SK-N-SH (cell line): ENCODE data around the gene ACAP2. TPM values are rescaled to one million over a fixed set of nuclear protein-coding genes. Genes with fewer than 3 reads are reported as not detected.
"Not testable (repeated sequence)": the region's sequence is repeated elsewhere in the genome, so short reads cannot be mapped to it uniquely, and the experiment has no call there.

Experiments used
- CTCF ChIA-PET: fragments of 300-600, 350-600 bp; formaldehyde crosslinking; extraction: SDS; loops from one replicate; lab custom pipeline; 2021; lab: Yijun Ruan, JAX
- POLR2A ChIA-PET: fragments of 350-600 bp; sonication (Branson Sonifier 250); formaldehyde crosslinking; extraction: SDS; loops from one replicate; lab custom pipeline; 2020; ENCODE audit warnings: antibody characterized with exemption, inconsistent platforms; lab: Yijun Ruan, JAX
- DNase-seq: peaks from one replicate; pipeline ENCODE4 v3.0.0; 2012
- H2AFZ ChIP-seq: fragments of 200-600 bp; sonication (generic); 2 replicates; pipeline ENCODE4 v1.8.1; 2016; ENCODE audit warnings: antibody characterized with exemption, mild to moderate bottlenecking, low read depth
- H3F3A ChIP-seq: fragments of 200-600 bp; sonication (generic); replicated peaks from 2 replicates; pipeline ENCODE3; 2016; ENCODE audit warnings: antibody characterized with exemption, mild to moderate bottlenecking; ENCODE audit not compliant: insufficient read depth
- H3K27ac ChIP-seq, 2 experiments: fragments of 200-500 bp in 1 of 2; fragments of 200-600 bp in 1 of 2; sonication (Bioruptor generic) in 1 of 2; sonication (generic), shearing (Covaris generic) in 1 of 2; 2 replicates each; pipeline versions ENCODE4 v1.5.1 to v1.6.1; 2014 to 2016; ENCODE audit warnings: low read depth in 2 of 2, inconsistent platforms in 1 of 2, low read length in 1 of 2, mild to moderate bottlenecking in 1 of 2, mixed read lengths in 1 of 2
- H3K27me3 ChIP-seq: fragments of 200-600 bp; sonication (generic), shearing (Covaris generic); 2 replicates; pipeline ENCODE4 v1.6.1; 2016; ENCODE audit warnings: mixed run types; ENCODE audit not compliant: insufficient read depth
- H3K36me3 ChIP-seq, 2 experiments: fragments of 200-500 bp in 1 of 2; fragments of 200-600 bp in 1 of 2; sonication (Bioruptor generic) in 1 of 2; sonication (generic) in 1 of 2; replicated peaks in 1 of 2; 2 replicates each; pipeline versions ENCODE3 to v1.5.1; 2014 to 2016; ENCODE audit warnings: low read length in 1 of 2, mild to moderate bottlenecking in 1 of 2; ENCODE audit not compliant: insufficient read depth in 2 of 2, control insufficient read depth in 1 of 2
- H3K4me1 ChIP-seq, 2 experiments: fragments of 200-500 bp in 1 of 2; fragments of 200-600 bp in 1 of 2; sonication (Bioruptor generic) in 1 of 2; sonication (generic), shearing (Covaris generic) in 1 of 2; 2 replicates each; pipeline versions ENCODE4 v1.5.1 to v1.6.1; 2014 to 2016; ENCODE audit warnings: low read depth in 1 of 2, low read length in 1 of 2, mixed run types in 1 of 2; ENCODE audit not compliant: insufficient read depth in 2 of 2, control insufficient read depth in 1 of 2
- H3K4me2 ChIP-seq: fragments of 200-600 bp; sonication (generic), shearing (Covaris generic); 2 replicates; pipeline ENCODE4 v1.6.1; 2017; ENCODE audit warnings: mixed run types
- H3K4me3 ChIP-seq, 2 experiments: fragments of 200-500 bp in 1 of 2; fragments of 200-600 bp in 1 of 2; sonication (Bioruptor generic) in 1 of 2; sonication (generic), shearing (Covaris generic) in 1 of 2; 2 replicates each; pipeline versions ENCODE4 v1.5.1 to v1.8.1; 2014 to 2016; ENCODE audit warnings: low read depth in 2 of 2, inconsistent platforms in 1 of 2, low read length in 1 of 2, mild to moderate bottlenecking in 1 of 2, mixed read lengths in 1 of 2, moderate library complexity in 1 of 2
- H3K79me2 ChIP-seq: fragments of 200-600 bp; sonication (generic); 2 replicates; pipeline ENCODE4 v1.8.1; 2017; ENCODE audit warnings: mild to moderate bottlenecking; ENCODE audit not compliant: insufficient read depth
- H3K9ac ChIP-seq: fragments of 200-600 bp; sonication (generic); 2 replicates; pipeline ENCODE4 v1.6.1; 2017; ENCODE audit warnings: mixed run types
- H3K9me2 ChIP-seq: fragments of 200-600 bp; sonication (generic); 2 replicates; pipeline ENCODE4 v1.6.1; 2017; ENCODE audit warnings: mixed run types
- H3K9me3 ChIP-seq: fragments of 200-600 bp; sonication (generic); 2 replicates; pipeline ENCODE4 v1.6.1; 2017; ENCODE audit warnings: mixed run types, mild to moderate bottlenecking, moderate library complexity
- H4K20me1 ChIP-seq: fragments of 200-600 bp; sonication (generic); 2 replicates; pipeline ENCODE4 v1.6.1; 2017; ENCODE audit warnings: mild to moderate bottlenecking, mixed run types; ENCODE audit not compliant: insufficient read depth
- CHD2 ChIP-seq: fragments of 150-350 bp; IDR thresholded peaks from 2 replicates; pipeline ENCODE4 v1.6.1; 2018; ENCODE audit warnings: low read length; ENCODE audit not compliant: partially characterized antibody
- ELF1 ChIP-seq: IDR thresholded peaks from 2 replicates; pipeline ENCODE4 v1.4.0; 2012
- EP300 ChIP-seq, 2 experiments: IDR thresholded peaks; 2 replicates each; pipeline versions ENCODE4 v1.4.0 to v1.6.1; 2012; ENCODE audit warnings: borderline replicate concordance in 1 of 2, low read depth in 1 of 2, low read length in 1 of 2
- FOSL2 ChIP-seq: IDR thresholded peaks from 2 replicates; pipeline ENCODE4 v1.4.0; 2012; ENCODE audit warnings: low read depth, mild to moderate bottlenecking, moderate library complexity, borderline replicate concordance
- FOXJ3 ChIP-seq: sonication (generic); formaldehyde crosslinking; IDR thresholded peaks from 2 replicates; pipeline ENCODE4 v1.5.1; 2020; ENCODE audit warnings: mild to moderate bottlenecking, missing genetic modification reagents
- FOXM1 ChIP-seq: IDR thresholded peaks from 2 replicates; pipeline ENCODE4 v1.4.0; 2012; ENCODE audit warnings: low read depth, mild to moderate bottlenecking
- GABPA ChIP-seq: IDR thresholded peaks from 2 replicates; pipeline ENCODE4 v1.4.0; 2012; ENCODE audit warnings: low read depth, mild to moderate bottlenecking
- GATA2 ChIP-seq: sonication (generic); formaldehyde crosslinking; IDR thresholded peaks from 2 replicates; pipeline ENCODE4 v1.5.0; 2020; ENCODE audit warnings: mild to moderate bottlenecking, missing genetic modification reagents
- IRF3 ChIP-seq: fragments of 150-350 bp; IDR thresholded peaks from 2 replicates; pipeline ENCODE4 v1.6.1; 2016; ENCODE audit warnings: mild to moderate bottlenecking, low read depth, low read length
- MEF2A ChIP-seq: IDR thresholded peaks from 2 replicates; pipeline ENCODE4 v1.4.0; 2012; ENCODE audit warnings: low read depth, borderline replicate concordance
- POLR2AphosphoS5 ChIP-seq: IDR thresholded peaks from 2 replicates; pipeline ENCODE4 v1.6.1; 2012; ENCODE audit warnings: low read depth, low read length
- RXRA ChIP-seq: IDR thresholded peaks from 2 replicates; pipeline ENCODE4 v1.4.0; 2012; ENCODE audit warnings: low read depth, mild to moderate bottlenecking, borderline replicate concordance
- SIN3A ChIP-seq: IDR thresholded peaks from 2 replicates; pipeline ENCODE4 v1.6.1; 2012; ENCODE audit warnings: low read depth, mild to moderate bottlenecking, low read length, moderate library complexity, borderline replicate concordance
- SMC3 ChIP-seq: IDR thresholded peaks from 2 replicates; pipeline ENCODE4 v1.6.1; 2012; ENCODE audit warnings: low read depth, low read length, improper control_type of control experiment
- TAF1 ChIP-seq: IDR thresholded peaks from 2 replicates; pipeline ENCODE4 v1.6.1; 2012; ENCODE audit warnings: low read depth, mild to moderate bottlenecking, low read length, moderate library complexity, borderline replicate concordance
- TCF12 ChIP-seq: IDR thresholded peaks from 2 replicates; pipeline ENCODE4 v1.4.0; 2012
- ZBTB33 ChIP-seq: IDR thresholded peaks from 2 replicates; pipeline ENCODE4 v1.4.0; 2012; ENCODE audit warnings: low read depth, borderline replicate concordance
- WGBS: methylation state at CpG from one replicate; pipeline ENCODE4 v1.1.6; 2017; ENCODE audit warnings: low lambda C conversion rate; 5-methylcytosine and 5-hydroxymethylcytosine counted together
- polyA plus RNA-seq, 3 experiments: library from polyadenylated mRNA; depleted of rRNA; stranded (reverse); fragments of >200 nt; gene quantifications; 2 replicates each; pipeline ENCODE4 v1.2.3, GENCODE V29; 2012

The ACAP2 gene
- polyA plus RNA-seq, 1 of the 3 experiments (the other 2 are of a cell fraction), result 6.8 TPM

GRCh38 chr3:195401943-195402342 is 40.9 kb downstream of the ACAP2 start:
- POLR2A ChIA-PET, result no interaction called here
- H3K27me3 ChIP-seq, result no peaks in the 10 kb centered on the region
- no peak overlapping the region for H3K4me3 ChIP-seq
- H2AFZ ChIP-seq, result no peak overlapping the region
- no peak for TF ChIP-seq ELF1
- no peak for TF ChIP-seq FOXJ3 (CRISPR knock-in tag)
- TF ChIP-seq POLR2AphosphoS5, result no peak
- TF ChIP-seq GATA2 (CRISPR knock-in tag), result no peak
- TF ChIP-seq TCF12, result no peak
- no peak for TF ChIP-seq RXRA
- no peak for TF ChIP-seq FOSL2
- no peak for TF ChIP-seq GABPA
- no peak for TF ChIP-seq CHD2
- TF ChIP-seq MEF2A, result no peak
- TF ChIP-seq IRF3, result no peak
- no peak for TF ChIP-seq EP300 (IDR thresholded peaks at IDR 0.05; ENCODE audit: borderline replicate concordance in 1 of 2, low read depth in 1 of 2, low read length in 1 of 2)
- TF ChIP-seq TAF1, result no peak
- no peak for TF ChIP-seq SMC3
- TF ChIP-seq SIN3A, result no peak
- no peak for TF ChIP-seq ZBTB33
- no peak for TF ChIP-seq FOXM1
- H3K4me2 ChIP-seq, result no peak overlapping the region
- peaks cover 0 to 21% of the 10 kb centered on the region in 2 experiments; a peak in 2 of 4 replicates for H3K4me1 ChIP-seq
- CTCF ChIA-PET, result interaction anchor here (1.0 to 1.4 kb wide), 2 partner anchors 9 to 18 kb away, joined by 3 read pairs; no protein-coding TSS in a partner anchor
- no peak overlapping the region for H3K9ac ChIP-seq
- H3K27ac ChIP-seq, result peak overlapping the region in 1 of 2 experiments; percentile 91; a peak in 2 of 4 replicates
- H4K20me1 ChIP-seq, result peaks cover 28% of the 10 kb centered on the region
- H3K79me2 ChIP-seq, result peaks cover 83% of the 10 kb centered on the region
- H3K9me3 ChIP-seq, result no peaks in the 10 kb centered on the region
- peaks cover 14% of the 10 kb centered on the region for H3F3A ChIP-seq
- DNase-seq, result peak; percentile 24
- WGBS, result 70% methylated on average over 5 of the region's 5 CpGs
- H3K9me2 ChIP-seq, result no peaks in the 10 kb centered on the region
- peaks cover 0 to 3% of the 10 kb centered on the region in 2 experiments for H3K36me3 ChIP-seq

- H2AFZ ChIP-seq, H3K4me3 ChIP-seq, H3K36me3 ChIP-seq, H3K9ac ChIP-seq, POLR2A ChIA-PET, H3K27ac ChIP-seq, H3K4me2 ChIP-seq, H3K9me2 ChIP-seq, H3K9me3 ChIP-seq, CTCF ChIA-PET, DNase-seq, H3K27me3 ChIP-seq: not testable (repeated sequence)
- Histone ChIP-seq H3K4me1 (peaks cover 0 to 21% of the 10 kb centered on the region in 2 experiments; a peak in 2 of 4 replicates), H3K79me2 (peaks cover 86% of the 10 kb centered on the region), H4K20me1 (peaks cover 29% of the 10 kb centered on the region; the same call in 1 of the 2 replicates), H3F3A (peaks cover 14% of the 10 kb centered on the region)
- WGBS, result 93% methylated on average over 6 of the region's 6 CpGs
Measured at GRCh38 chr3:195398460-195398859, 44.4 kb downstream of the ACAP2 start.
